Sigmoid colon (tissue), 7 donors: ENCODE results near the gene MKNK1. TPM values are rescaled to one million over a fixed set of nuclear protein-coding genes. Genes with fewer than 3 reads are reported as not detected.

Source experiments
- DNase-seq: peaks from one replicate; pipeline ENCODE4 v3.0.0-alpha.2; 2019
- H3K27ac ChIP-seq, 4 donors: fragments of 200-600 bp; sonication (generic); one replicate each; pipeline ENCODE4 v1.5.1; 2016 to 2019; ENCODE audit warnings: mild to moderate bottlenecking in 1 of 4
- H3K27me3 ChIP-seq, 3 donors: fragments of 200-600 bp; sonication (generic); one replicate each; pipeline ENCODE4 v1.5.1; 2019; ENCODE audit warnings: mild to moderate bottlenecking in 1 of 3
- H3K36me3 ChIP-seq, 4 donors: fragments of 200-600 bp; sonication (generic); one replicate each; pipeline ENCODE4 v1.5.1; 2016 to 2019
- H3K4me1 ChIP-seq, 4 donors: fragments of 200-600 bp; sonication (generic); one replicate each; pipeline ENCODE4 v1.5.1; 2017 to 2019
- H3K4me3 ChIP-seq, 4 donors: fragments of 200-600 bp; sonication (generic); one replicate each; pipeline ENCODE4 v1.5.1; 2017 to 2019; ENCODE audit warnings: mild to moderate bottlenecking in 2 of 4, moderate library complexity in 1 of 4
- H3K9me3 ChIP-seq, 4 donors: fragments of 200-600 bp in 3 of 4; sonication (generic) in 3 of 4; one replicate each; pipeline versions ENCODE4 v1.5.1 to v1.6.1; 2013 to 2019
- EP300 ChIP-seq, 4 donors: sonication (generic); formaldehyde crosslinking; IDR thresholded peaks; one replicate each; pipeline ENCODE4 v1.6.1; 2017; ENCODE audit warnings: antibody characterized with exemption in 4 of 4
- POLR2A ChIP-seq, 2 donors: fragments of 450-650 bp; IDR thresholded peaks; one replicate each; pipeline ENCODE4 v1.6.1; 2016; ENCODE audit warnings: antibody characterized with exemption in 2 of 2, mild to moderate bottlenecking in 2 of 2, moderate library complexity in 2 of 2
- POLR2AphosphoS5 ChIP-seq, 4 donors: sonication (generic); formaldehyde crosslinking; IDR thresholded peaks; one replicate each; pipeline ENCODE4 v1.6.1; 2017; ENCODE audit warnings: antibody characterized with exemption in 4 of 4
- WGBS, 2 donors: extraction: QIAGEN DNeasy Blood & Tissue Kit; methylation state at CpG; one replicate each; pipeline ENCODE4 v1.1.7; 2013; 5-methylcytosine and 5-hydroxymethylcytosine counted together
- intact Hi-C: fragments of 100-400 bp; cut with DNase I; formaldehyde crosslinking; loops from one replicate; pipeline ENCODE4 v1.15.1; 2023
- polyA plus RNA-seq, 3 donors: library from polyadenylated mRNA; stranded (reverse); fragments of 200-250 nt; gene quantifications; one replicate each; pipeline ENCODE4 v1.2.3, GENCODE V29; 2013
- total RNA-seq, 4 donors: library from RNA; depleted of rRNA; stranded (reverse); fragments of >200 nt; gene quantifications; one replicate each; pipeline ENCODE4 v1.1.0, GENCODE V29; 2016
- TF ChIP-seq, protein P1 (sequence below), 4 experiments: fragments of 450-650 bp in 3 of 4; fragments of 200-600 bp in 1 of 4; IDR thresholded peaks; one replicate each; pipeline ENCODE4 v1.5.1; 2016 to 2019; ENCODE audit warnings: antibody characterized with exemption in 4 of 4, mild to moderate bottlenecking in 3 of 4, moderate library complexity in 2 of 4
- donor health status: healthy with polysubstance abuse.
- donor health status: Bipolar disorder and iron deficiency.
- donor health status: healthy.

The MKNK1 gene
- total and polyA plus RNA-seq, 7 donors, result 15.0 to 54.3 (median 32.1) TPM

GRCh38 chr1:46615088-46615487 is 11.0 kb upstream of the MKNK1 start:
- H3K27me3 ChIP-seq, result no peaks in the 10 kb centered on the region
- no peak for DNase-seq
- peak overlapping the region; percentile 94 to 98 (median 96) for H3K27ac ChIP-seq
- no peaks in the 10 kb centered on the region for H3K9me3 ChIP-seq
- peaks cover 0 to 61% (median 56%) of the 10 kb centered on the region in 4 donors for H3K4me1 ChIP-seq
- peak overlapping the region in 2 of 4 donors; percentile 84 to 94 for H3K4me3 ChIP-seq
- peaks cover under 1 to 9% (median 2%) of the 10 kb centered on the region in 4 donors for H3K36me3 ChIP-seq
- TF ChIP-seq POLR2A (IDR thresholded peaks at IDR 0.05) (no peak), POLR2AphosphoS5 (IDR thresholded peaks at IDR 0.05) (no peak), EP300 (IDR thresholded peaks at IDR 0.05) (no peak)
- TF ChIP-seq, protein P1, sequence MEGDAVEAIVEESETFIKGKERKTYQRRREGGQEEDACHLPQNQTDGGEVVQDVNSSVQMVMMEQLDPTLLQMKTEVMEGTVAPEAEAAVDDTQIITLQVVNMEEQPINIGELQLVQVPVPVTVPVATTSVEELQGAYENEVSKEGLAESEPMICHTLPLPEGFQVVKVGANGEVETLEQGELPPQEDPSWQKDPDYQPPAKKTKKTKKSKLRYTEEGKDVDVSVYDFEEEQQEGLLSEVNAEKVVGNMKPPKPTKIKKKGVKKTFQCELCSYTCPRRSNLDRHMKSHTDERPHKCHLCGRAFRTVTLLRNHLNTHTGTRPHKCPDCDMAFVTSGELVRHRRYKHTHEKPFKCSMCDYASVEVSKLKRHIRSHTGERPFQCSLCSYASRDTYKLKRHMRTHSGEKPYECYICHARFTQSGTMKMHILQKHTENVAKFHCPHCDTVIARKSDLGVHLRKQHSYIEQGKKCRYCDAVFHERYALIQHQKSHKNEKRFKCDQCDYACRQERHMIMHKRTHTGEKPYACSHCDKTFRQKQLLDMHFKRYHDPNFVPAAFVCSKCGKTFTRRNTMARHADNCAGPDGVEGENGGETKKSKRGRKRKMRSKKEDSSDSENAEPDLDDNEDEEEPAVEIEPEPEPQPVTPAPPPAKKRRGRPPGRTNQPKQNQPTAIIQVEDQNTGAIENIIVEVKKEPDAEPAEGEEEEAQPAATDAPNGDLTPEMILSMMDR (IDR thresholded peaks at IDR 0.05), result no peak
- WGBS, 2 donors, result 91 to 93% methylated on average over 2 of the region's 2 CpGs
- intact Hi-C loops, result no loop called here

DNA sequence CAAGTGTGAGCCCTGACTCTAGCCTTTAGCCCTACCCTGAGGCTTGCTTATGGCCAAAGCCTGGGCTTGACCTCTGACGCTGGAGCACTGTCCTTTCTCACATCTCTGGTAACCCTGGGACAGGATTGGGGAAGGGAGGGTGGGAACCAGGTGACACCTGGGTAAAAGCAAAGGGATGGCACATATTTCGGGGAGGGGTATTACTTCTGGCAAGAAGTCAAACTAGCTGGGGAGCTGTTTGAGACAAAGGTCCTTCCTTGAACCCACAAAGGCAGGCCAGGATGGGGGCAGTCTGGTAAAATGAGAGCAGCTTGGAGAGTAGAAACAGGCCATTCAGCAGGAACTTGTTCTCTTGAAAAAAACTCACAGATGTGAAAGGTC is 10.5 kb upstream of the MKNK1 start:
- intact Hi-C loops, result no loop called here
- TF ChIP-seq, protein P1 (IDR thresholded peaks at IDR 0.05), result no peak
- TF ChIP-seq POLR2A (IDR thresholded peaks at IDR 0.05) (no peak), EP300 (IDR thresholded peaks at IDR 0.05) (no peak)
- Histone ChIP-seq H3K27ac (peak overlapping the region; percentile 74 to 98 (median 96)), H3K4me3 (no peak overlapping the region), H3K27me3 (no peaks in the 10 kb centered on the region), H3K36me3 (peaks cover 3 to 14% (median 7%) of the 10 kb centered on the region in 4 donors), H3K9me3 (no peaks in the 10 kb centered on the region), H3K4me1 (peaks cover 0 to 61% (median 56%) of the 10 kb centered on the region in 4 donors)
- WGBS, 2 donors, result 77 to 84% methylated on average over 2 of the region's 2 CpGs
- DNase-seq, result peak; percentile 58

- Histone ChIP-seq H3K4me1 (peaks cover 0 to 61% (median 56%) of the 10 kb centered on the region in 4 donors), H3K4me3 (peak overlapping the region in 3 of 4 donors; percentile 32 to 39 (median 37)), H3K27me3 (no peaks in the 10 kb centered on the region), H3K36me3 (peaks cover 10 to 21% (median 13%) of the 10 kb centered on the region in 4 donors), H3K27ac (peak overlapping the region; percentile 74 to 98 (median 96)), H3K9me3 (no peaks in the 10 kb centered on the region)
- peak; percentile 97 for DNase-seq
- WGBS, 2 donors, result 24 to 58% methylated on average over 16 of the region's 16 CpGs
- peak in 3 of 4 donors; percentile 22 to 69 (median 33) for TF ChIP-seq POLR2AphosphoS5 (IDR thresholded peaks at IDR 0.05)
- TF ChIP-seq, protein P1 (IDR thresholded peaks at IDR 0.05), result no peak
- intact Hi-C loops, result no loop called here
Observed at GRCh38 chr1:46613661-46614603, 9.9 kb upstream of the MKNK1 start.

- peak overlapping the region; percentile 74 to 98 (median 96) for H3K27ac ChIP-seq
- TF ChIP-seq EP300 (IDR thresholded peaks at IDR 0.05), result no peak
- TF ChIP-seq, protein P1 (IDR thresholded peaks at IDR 0.05), result no peak
- TF ChIP-seq POLR2AphosphoS5 (IDR thresholded peaks at IDR 0.05), result no peak
- no peak for TF ChIP-seq POLR2A (IDR thresholded peaks at IDR 0.05)
- WGBS, 2 donors, result 95% methylated on average over 38 of the region's 38 CpGs
- no peaks in the 10 kb centered on the region for H3K9me3 ChIP-seq
- H3K4me3 ChIP-seq, result peak overlapping the region in 3 of 4 donors; percentile 32 to 39 (median 37)
- no peaks in the 10 kb centered on the region for H3K27me3 ChIP-seq
- DNase-seq, result peak; percentile 60
- peaks cover 0 to 61% (median 56%) of the 10 kb centered on the region in 4 donors for H3K4me1 ChIP-seq
- intact Hi-C loops, result no loop called here
- H3K36me3 ChIP-seq, result peaks cover 18 to 29% (median 22%) of the 10 kb centered on the region in 4 donors
Observed at GRCh38 chr1:46612937-46613660, 9.0 kb upstream of the MKNK1 start.
